ENCODE measurements around the gene STXBP6. TPM values are rescaled to one million over a fixed set of nuclear protein-coding genes. Genes with fewer than 3 reads are reported as not detected.

The STXBP6 gene
- total and polyA plus RNA-seq, 2 of the 13 experiments (the other 11 are each of a cell fraction or from before 2014, with no cell fraction given) = 35.3 to 42.8 TPM

DNA sequence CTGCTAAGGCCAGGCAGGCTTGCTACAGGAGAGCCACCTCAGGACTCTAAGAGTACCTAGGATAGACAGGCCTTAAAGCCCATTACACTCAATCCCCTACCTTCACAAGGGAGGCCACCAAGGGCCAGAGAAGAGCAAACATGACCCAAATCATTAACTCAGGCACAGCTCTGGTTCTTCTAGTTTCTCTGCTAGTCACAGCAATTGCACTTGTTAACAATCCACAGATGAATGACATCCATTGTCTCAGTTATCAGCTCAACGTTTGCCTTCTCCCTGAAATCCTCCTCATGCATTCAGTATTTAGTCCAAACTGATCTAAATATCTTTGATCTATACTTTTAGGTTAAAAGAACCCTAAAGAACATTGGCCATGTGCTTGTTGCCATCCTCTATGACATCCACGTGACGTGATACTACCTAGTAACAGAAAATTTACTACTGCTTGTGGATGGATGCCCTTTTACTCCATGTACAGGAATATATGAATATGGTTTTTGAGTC lies 164.5 kb downstream of the STXBP6 start (continued):
- TF ChIP-seq, protein P1, sequence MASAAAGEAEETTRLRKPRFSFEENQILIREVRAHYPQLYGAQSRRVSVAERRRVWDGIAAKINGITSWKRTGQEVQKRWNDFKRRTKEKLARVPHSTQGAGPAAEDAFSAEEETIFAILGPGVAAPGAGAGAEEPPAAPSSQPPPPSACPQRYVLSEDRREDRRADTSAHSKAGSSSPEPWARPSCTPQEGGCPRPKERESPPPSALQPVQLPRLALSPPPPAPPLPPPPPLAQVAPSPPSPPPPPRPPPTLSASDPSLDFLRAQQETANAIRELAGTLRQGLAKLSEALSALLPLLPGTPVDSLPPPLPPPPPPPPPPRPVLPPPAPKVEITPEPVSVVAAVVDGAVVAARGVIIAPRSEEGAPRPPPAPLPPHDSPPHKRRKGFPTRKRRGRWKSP (CRISPR knock-in tag; IDR thresholded peaks at IDR 0.05) = no peak
- TF ChIP-seq RARG (CRISPR knock-in tag; IDR thresholded peaks at IDR 0.05; ENCODE audit: low read depth) (no peak), NFKBIZ (CRISPR knock-in tag; IDR thresholded peaks at IDR 0.05) (peak; percentile 58; the same call in 1 of the 2 replicates), EEA1 (CRISPR knock-in tag; IDR thresholded peaks at IDR 0.05; ENCODE audit: borderline replicate concordance) (no peak), SNAI1 (CRISPR knock-in tag; IDR thresholded peaks at IDR 0.05; ENCODE audit: borderline replicate concordance) (no peak), FOXP1 (IDR thresholded peaks at IDR 0.05) (no peak), FOXP1 (CRISPR knock-in tag; IDR thresholded peaks at IDR 0.05) (no peak), ZNF772 (CRISPR knock-in tag; IDR thresholded peaks at IDR 0.05) (0 out of 2 replicates have a peak, but pooled peaks have one; percentile 53), SIX4 (CRISPR knock-in tag; IDR thresholded peaks at IDR 0.05) (no peak), ZNF44 (CRISPR knock-in tag; IDR thresholded peaks at IDR 0.05) (0 out of 2 replicates have a peak, but pooled peaks have one; percentile 60), ELF4 (CRISPR knock-in tag; IDR thresholded peaks at IDR 0.05; ENCODE audit: borderline replicate concordance) (no peak), ZFP37 (CRISPR knock-in tag; IDR thresholded peaks at IDR 0.05; ENCODE audit: borderline replicate concordance) (no peak), ZNF343 (CRISPR knock-in tag; IDR thresholded peaks at IDR 0.05) (no peak), RNF2 (conservative IDR thresholded peaks at IDR 0.05; ENCODE audit: low read depth) (no peak), ZNF780A (CRISPR knock-in tag; IDR thresholded peaks at IDR 0.05) (no peak), ZNF224 (CRISPR knock-in tag; IDR thresholded peaks at IDR 0.05) (no peak)
- TF ChIP-seq, protein P2, sequence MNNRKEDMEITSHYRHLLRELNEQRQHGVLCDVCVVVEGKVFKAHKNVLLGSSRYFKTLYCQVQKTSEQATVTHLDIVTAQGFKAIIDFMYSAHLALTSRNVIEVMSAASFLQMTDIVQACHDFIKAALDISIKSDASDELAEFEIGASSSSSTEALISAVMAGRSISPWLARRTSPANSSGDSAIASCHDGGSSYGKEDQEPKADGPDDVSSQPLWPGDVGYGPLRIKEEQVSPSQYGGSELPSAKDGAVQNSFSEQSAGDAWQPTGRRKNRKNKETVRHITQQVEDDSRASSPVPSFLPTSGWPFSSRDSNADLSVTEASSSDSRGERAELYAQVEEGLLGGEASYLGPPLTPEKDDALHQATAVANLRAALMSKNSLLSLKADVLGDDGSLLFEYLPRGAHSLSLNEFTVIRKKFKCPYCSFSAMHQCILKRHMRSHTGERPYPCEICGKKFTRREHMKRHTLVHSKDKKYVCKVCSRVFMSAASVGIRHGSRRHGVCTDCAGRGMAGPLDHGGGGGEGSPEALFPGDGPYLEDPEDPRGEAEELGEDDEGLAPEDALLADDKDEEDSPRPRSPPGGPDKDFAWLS (CRISPR knock-in tag; IDR thresholded peaks at IDR 0.05; ENCODE audit: borderline replicate concordance) = no peak
- TF ChIP-seq, protein P3, sequence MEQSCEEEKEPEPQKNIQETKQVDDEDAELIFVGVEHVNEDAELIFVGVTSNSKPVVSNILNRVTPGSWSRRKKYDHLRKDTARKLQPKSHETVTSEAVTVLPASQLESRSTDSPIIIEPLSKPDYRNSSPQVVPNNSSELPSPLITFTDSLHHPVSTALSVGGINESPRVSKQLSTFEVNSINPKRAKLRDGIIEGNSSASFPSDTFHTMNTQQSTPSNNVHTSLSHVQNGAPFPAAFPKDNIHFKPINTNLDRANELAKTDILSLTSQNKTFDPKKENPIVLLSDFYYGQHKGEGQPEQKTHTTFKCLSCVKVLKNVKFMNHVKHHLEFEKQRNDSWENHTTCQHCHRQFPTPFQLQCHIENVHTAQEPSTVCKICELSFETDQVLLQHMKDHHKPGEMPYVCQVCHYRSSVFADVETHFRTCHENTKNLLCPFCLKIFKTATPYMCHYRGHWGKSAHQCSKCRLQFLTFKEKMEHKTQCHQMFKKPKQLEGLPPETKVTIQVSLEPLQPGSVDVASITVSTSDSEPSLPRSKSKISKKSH (CRISPR knock-in tag; IDR thresholded peaks at IDR 0.05; ENCODE audit: borderline replicate concordance) = no peak
- TF ChIP-seq, protein P4, sequence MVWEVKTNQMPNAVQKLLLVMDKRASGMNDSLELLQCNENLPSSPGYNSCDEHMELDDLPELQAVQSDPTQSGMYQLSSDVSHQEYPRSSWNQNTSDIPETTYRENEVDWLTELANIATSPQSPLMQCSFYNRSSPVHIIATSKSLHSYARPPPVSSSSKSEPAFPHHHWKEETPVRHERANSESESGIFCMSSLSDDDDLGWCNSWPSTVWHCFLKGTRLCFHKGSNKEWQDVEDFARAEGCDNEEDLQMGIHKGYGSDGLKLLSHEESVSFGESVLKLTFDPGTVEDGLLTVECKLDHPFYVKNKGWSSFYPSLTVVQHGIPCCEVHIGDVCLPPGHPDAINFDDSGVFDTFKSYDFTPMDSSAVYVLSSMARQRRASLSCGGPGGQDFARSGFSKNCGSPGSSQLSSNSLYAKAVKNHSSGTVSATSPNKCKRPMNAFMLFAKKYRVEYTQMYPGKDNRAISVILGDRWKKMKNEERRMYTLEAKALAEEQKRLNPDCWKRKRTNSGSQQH (CRISPR knock-in tag; IDR thresholded peaks at IDR 0.05; ENCODE audit: low read depth) = no peak
- TF ChIP-seq, protein P5, sequence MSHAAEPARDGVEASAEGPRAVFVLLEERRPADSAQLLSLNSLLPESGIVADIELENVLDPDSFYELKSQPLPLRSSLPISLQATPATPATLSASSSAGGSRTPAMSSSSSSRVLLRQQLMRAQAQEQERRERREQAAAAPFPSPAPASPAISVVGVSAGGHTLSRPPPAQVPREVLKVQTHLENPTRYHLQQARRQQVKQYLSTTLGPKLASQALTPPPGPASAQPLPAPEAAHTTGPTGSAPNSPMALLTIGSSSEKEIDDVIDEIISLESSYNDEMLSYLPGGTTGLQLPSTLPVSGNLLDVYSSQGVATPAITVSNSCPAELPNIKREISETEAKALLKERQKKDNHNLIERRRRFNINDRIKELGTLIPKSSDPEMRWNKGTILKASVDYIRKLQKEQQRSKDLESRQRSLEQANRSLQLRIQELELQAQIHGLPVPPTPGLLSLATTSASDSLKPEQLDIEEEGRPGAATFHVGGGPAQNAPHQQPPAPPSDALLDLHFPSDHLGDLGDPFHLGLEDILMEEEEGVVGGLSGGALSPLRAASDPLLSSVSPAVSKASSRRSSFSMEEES (CRISPR knock-in tag; IDR thresholded peaks at IDR 0.05) = 0 out of 2 replicates have a peak, but pooled peaks have one; percentile 45
- TF ChIP-seq, protein P6, sequence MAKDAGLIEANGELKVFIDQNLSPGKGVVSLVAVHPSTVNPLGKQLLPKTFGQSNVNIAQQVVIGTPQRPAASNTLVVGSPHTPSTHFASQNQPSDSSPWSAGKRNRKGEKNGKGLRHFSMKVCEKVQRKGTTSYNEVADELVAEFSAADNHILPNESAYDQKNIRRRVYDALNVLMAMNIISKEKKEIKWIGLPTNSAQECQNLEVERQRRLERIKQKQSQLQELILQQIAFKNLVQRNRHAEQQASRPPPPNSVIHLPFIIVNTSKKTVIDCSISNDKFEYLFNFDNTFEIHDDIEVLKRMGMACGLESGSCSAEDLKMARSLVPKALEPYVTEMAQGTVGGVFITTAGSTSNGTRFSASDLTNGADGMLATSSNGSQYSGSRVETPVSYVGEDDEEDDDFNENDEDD (CRISPR knock-in tag; IDR thresholded peaks at IDR 0.05; ENCODE audit: borderline replicate concordance) = no peak
- TF ChIP-seq, protein P7, sequence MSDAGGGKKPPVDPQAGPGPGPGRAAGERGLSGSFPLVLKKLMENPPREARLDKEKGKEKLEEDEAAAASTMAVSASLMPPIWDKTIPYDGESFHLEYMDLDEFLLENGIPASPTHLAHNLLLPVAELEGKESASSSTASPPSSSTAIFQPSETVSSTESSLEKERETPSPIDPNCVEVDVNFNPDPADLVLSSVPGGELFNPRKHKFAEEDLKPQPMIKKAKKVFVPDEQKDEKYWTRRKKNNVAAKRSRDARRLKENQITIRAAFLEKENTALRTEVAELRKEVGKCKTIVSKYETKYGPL (CRISPR knock-in tag; IDR thresholded peaks at IDR 0.05) = no peak

Data from HepG2 (cell line).